H9 (cell line): ENCODE measurements around the gene BACH2. TPM values are rescaled to one million over a fixed set of nuclear protein-coding genes. Genes with fewer than 3 reads are reported as not detected.

Experiments
- DNase-seq: peaks from one replicate; pipeline ENCODE4 v3.0.0-alpha.2; 2017
- H2AFZ ChIP-seq: one replicate; pipeline ENCODE4 v1.6.1; 2013; ENCODE audit warnings: mild to moderate bottlenecking, low read length, control low read depth, moderate library complexity
- H2AK5ac ChIP-seq: 2 replicates; pipeline ENCODE4 v1.6.1; 2013; ENCODE audit warnings: low read length, control low read depth, mixed read lengths; ENCODE audit not compliant: insufficient read length
- H2BK120ac ChIP-seq: one replicate; pipeline ENCODE4 v1.6.1; 2013; ENCODE audit warnings: low read depth, mild to moderate bottlenecking, low read length, control low read depth, inconsistent platforms; ENCODE audit not compliant: poor library complexity, severe bottlenecking
- H2BK12ac ChIP-seq: 2 replicates; pipeline ENCODE4 v1.6.1; 2013; ENCODE audit warnings: low read length, control low read depth, mixed read lengths, low read depth; ENCODE audit not compliant: insufficient read length
- H2BK15ac ChIP-seq: 2 replicates; pipeline ENCODE4 v1.6.1; 2013; ENCODE audit warnings: low read depth, low read length, control low read depth
- H2BK20ac ChIP-seq: one replicate; pipeline ENCODE4 v1.6.1; 2013; ENCODE audit warnings: low read depth, mild to moderate bottlenecking, low read length, control low read depth, inconsistent platforms; ENCODE audit not compliant: poor library complexity, severe bottlenecking
- H2BK5ac ChIP-seq: 2 replicates; pipeline ENCODE4 v1.6.1; 2013; ENCODE audit warnings: low read length, control low read depth, mixed read lengths; ENCODE audit not compliant: insufficient read length
- H3K14ac ChIP-seq: 2 replicates; pipeline ENCODE4 v1.6.1; 2013; ENCODE audit warnings: low read length, control low read depth; ENCODE audit not compliant: insufficient read depth
- H3K18ac ChIP-seq: 2 replicates; pipeline ENCODE4 v1.6.1; 2013; ENCODE audit warnings: low read depth, mild to moderate bottlenecking, mixed read lengths, low read length, control low read depth; ENCODE audit not compliant: insufficient read length
- H3K23ac ChIP-seq: 2 replicates; pipeline ENCODE4 v1.6.1; 2013; ENCODE audit warnings: low read length, control low read depth, mixed read lengths, low read depth; ENCODE audit not compliant: insufficient read length
- H3K23me2 ChIP-seq: 2 replicates; pipeline ENCODE4 v1.6.1; 2013; ENCODE audit warnings: low read depth, mild to moderate bottlenecking, mixed read lengths, low read length, control low read depth; ENCODE audit not compliant: insufficient read length, poor library complexity, severe bottlenecking
- H3K27ac ChIP-seq: 2 replicates; pipeline ENCODE4 v1.5.1; 2013; ENCODE audit warnings: low read length, control low read depth, mixed read lengths, low read depth; ENCODE audit not compliant: insufficient read length
- H3K27me3 ChIP-seq: 2 replicates; pipeline ENCODE4 v1.6.1; 2013; ENCODE audit warnings: low read length, control low read depth, inconsistent platforms; ENCODE audit not compliant: insufficient read depth
- H3K4ac ChIP-seq: 2 replicates; pipeline ENCODE4 v1.6.1; 2013; ENCODE audit warnings: low read depth, mild to moderate bottlenecking, control low read depth, inconsistent platforms, low read length, moderate library complexity
- H3K4me1 ChIP-seq: 2 replicates; pipeline ENCODE4 v1.6.1; 2013; ENCODE audit warnings: low read length, control low read depth, inconsistent platforms; ENCODE audit not compliant: insufficient read depth
- H3K4me2 ChIP-seq: 2 replicates; pipeline ENCODE4 v1.6.1; 2013; ENCODE audit warnings: low read length, control low read depth, mixed read lengths; ENCODE audit not compliant: insufficient read length, insufficient read depth
- H3K56ac ChIP-seq: 2 replicates; pipeline ENCODE4 v1.6.1; 2013; ENCODE audit warnings: low read depth, mild to moderate bottlenecking, mixed read lengths, low read length, control low read depth; ENCODE audit not compliant: insufficient read length
- H3K79me1 ChIP-seq: 2 replicates; pipeline ENCODE4 v1.6.1; 2013; ENCODE audit warnings: low read depth, mild to moderate bottlenecking, moderate library complexity, low read length, control low read depth, inconsistent platforms; ENCODE audit not compliant: insufficient read depth, poor library complexity, severe bottlenecking
- H3K79me2 ChIP-seq: 2 replicates; pipeline ENCODE4 v1.6.1; 2013; ENCODE audit warnings: low read length, control low read depth, inconsistent platforms; ENCODE audit not compliant: insufficient read depth
- H3K9ac ChIP-seq: 2 replicates; pipeline ENCODE4 v1.6.1; 2013; ENCODE audit warnings: low read length, control low read depth, mixed read lengths; ENCODE audit not compliant: insufficient read length; ENCODE audit errors: extremely low read depth
- H3K9me3 ChIP-seq: one replicate; pipeline ENCODE4 v1.6.1; 2013; ENCODE audit warnings: low read depth, low read length, inconsistent platforms; ENCODE audit not compliant: control insufficient read depth
- H3T11ph ChIP-seq: one replicate; pipeline ENCODE4 v1.6.1; 2013; ENCODE audit warnings: mild to moderate bottlenecking, low read length, control low read depth, inconsistent platforms
- H4K20me1 ChIP-seq: one replicate; pipeline ENCODE4 v1.6.1; 2013; ENCODE audit not compliant: control insufficient read depth, insufficient read length, insufficient read depth
- H4K5ac ChIP-seq: 2 replicates; pipeline ENCODE4 v1.6.1; 2013; ENCODE audit warnings: low read depth, mild to moderate bottlenecking, mixed read lengths, low read length, control low read depth; ENCODE audit not compliant: insufficient read length
- H4K8ac ChIP-seq: replicated peaks from 2 replicates; pipeline ENCODE4 v1.6.1; 2013; ENCODE audit warnings: low read length, control low read depth, mixed read lengths, low read depth; ENCODE audit not compliant: insufficient read length
- H4K91ac ChIP-seq: 2 replicates; pipeline ENCODE4 v1.6.1; 2013; ENCODE audit warnings: low read depth, mild to moderate bottlenecking, moderate library complexity, mixed read lengths, low read length, control low read depth; ENCODE audit not compliant: insufficient read length
- H3K27ac Mint-ChIP-seq, 3 experiments: 2 replicates in 2 of 3; 3 replicates in 1 of 3; pipeline ENCODE4 v1.8.0; 2020 to 2021; ENCODE audit warnings: mixed read lengths in 3 of 3, mild to moderate bottlenecking in 1 of 3, moderate library complexity in 1 of 3
- H3K27me3 Mint-ChIP-seq: 2 replicates; pipeline ENCODE4 v1.8.0; 2021; ENCODE audit warnings: low read depth, mild to moderate bottlenecking, moderate library complexity, mixed read lengths
- H3K36me3 Mint-ChIP-seq, 3 experiments: 2 replicates in 2 of 3; 3 replicates in 1 of 3; pipeline ENCODE4 v1.8.0; 2020 to 2021; ENCODE audit warnings: low read depth in 3 of 3, mixed read lengths in 3 of 3; ENCODE audit not compliant: insufficient read depth in 1 of 3
- H3K4me1 Mint-ChIP-seq, 2 experiments: 2 replicates each; pipeline ENCODE4 v1.8.0; 2020; ENCODE audit warnings: mixed read lengths in 2 of 2
- H3K4me3 Mint-ChIP-seq, 2 experiments: 2 replicates in 1 of 2; 3 replicates in 1 of 2; pipeline ENCODE4 v1.8.0; 2020 to 2021; ENCODE audit warnings: mild to moderate bottlenecking in 2 of 2, mixed read lengths in 2 of 2, moderate library complexity in 1 of 2
- H3K9me3 Mint-ChIP-seq, 2 experiments: 2 replicates in 1 of 2; 3 replicates in 1 of 2; pipeline ENCODE4 v1.8.0; 2020; ENCODE audit warnings: mild to moderate bottlenecking in 2 of 2, mixed read lengths in 2 of 2, moderate library complexity in 1 of 2
- WGBS: extraction: QIAGEN DNeasy Blood & Tissue Kit; methylation state at CpG from one replicate; pipeline ENCODE4 v1.1.7; 2013; ENCODE audit warnings: missing lambda C conversion rate, low lambda C conversion rate, mixed read lengths; ENCODE audit not compliant: insufficient read length; ENCODE audit errors: extremely low coverage; 5-methylcytosine and 5-hydroxymethylcytosine counted together
- total RNA-seq: library from RNA; stranded (reverse); gene quantifications from 2 replicates; pipeline ENCODE4 v1.2.1, GENCODE V29; 2021
- TF ChIP-seq, protein P1 (sequence below): fragments of 200-600 bp; sonication (generic); conservative IDR thresholded peaks from 3 replicates; pipeline ENCODE4 v1.8.0; 2021; ENCODE audit warnings: antibody characterized with exemption, mild to moderate bottlenecking

The BACH2 gene
- total RNA-seq, 1 experiment from 2014 or later = 2.0 TPM

DNA sequence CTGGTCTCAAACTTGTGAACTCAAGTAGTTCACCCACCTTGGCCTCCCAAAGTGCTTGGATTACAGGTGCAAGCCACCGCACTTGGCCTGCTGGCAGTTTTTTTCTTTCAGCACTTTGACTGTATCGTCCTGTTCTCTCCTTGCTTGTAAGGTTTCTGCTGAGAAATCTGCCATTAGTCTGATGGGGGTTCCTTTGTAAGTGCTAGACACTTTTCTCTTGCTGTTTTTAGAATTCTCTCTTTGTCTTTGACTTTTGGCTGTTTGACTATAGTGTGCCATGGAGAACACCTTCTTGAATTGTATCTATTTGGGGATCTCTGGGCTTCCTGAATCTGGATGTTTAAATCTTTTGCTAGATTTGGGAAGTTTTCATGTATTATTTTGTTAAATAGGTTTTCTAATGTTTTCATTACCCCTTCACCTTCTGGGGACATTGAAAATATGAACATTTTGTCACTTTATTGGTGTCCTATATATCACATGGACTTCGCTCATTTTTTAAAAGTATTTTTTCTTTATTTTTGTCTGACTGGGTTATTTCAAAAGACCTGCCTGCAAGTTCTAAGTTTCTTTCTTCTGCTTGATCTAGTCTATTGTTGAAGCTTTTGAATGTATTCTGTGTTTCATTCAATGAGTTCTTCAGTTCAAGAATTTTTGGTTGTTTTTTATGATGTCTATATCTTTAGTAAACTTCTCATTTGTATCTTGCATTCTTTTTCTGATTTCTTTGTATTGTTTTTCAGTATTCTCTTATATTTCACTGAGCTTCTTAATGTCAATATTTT lies 380.3 kb downstream of the BACH2 start:
- no peaks in the 10 kb centered on the region for H3K9me3 ChIP-seq
- H3K14ac ChIP-seq = no peak overlapping the region
- Mint-ChIP-seq H3K4me1 (peaks cover 5 to 7% of the 10 kb centered on the region in 2 experiments), H3K4me3 (no peak overlapping the region), H3K36me3 (peaks cover 0 to 7% (median 0%) of the 10 kb centered on the region in 3 experiments; a peak in 1 of 7 replicates), H3K9me3 (peaks cover 3 to 4% of the 10 kb centered on the region in 2 experiments; a peak in 4 of 5 replicates), H3K27ac (no peak overlapping the region), H3K27me3 (no peaks in the 10 kb centered on the region)
- H2AK5ac ChIP-seq = no peak overlapping the region
- no peak overlapping the region for H3K27ac ChIP-seq
- WGBS = no CpG with 5 or more reads among the region's 3 CpGs
- H2BK120ac ChIP-seq = no peak overlapping the region
- H2BK20ac ChIP-seq = no peak overlapping the region
- H3K23me2 ChIP-seq = no peaks in the 10 kb centered on the region
- no peak overlapping the region for H2BK12ac ChIP-seq
- no peaks in the 10 kb centered on the region for H3K79me1 ChIP-seq
- no peaks in the 10 kb centered on the region for H3K79me2 ChIP-seq
- TF ChIP-seq, protein P1, sequence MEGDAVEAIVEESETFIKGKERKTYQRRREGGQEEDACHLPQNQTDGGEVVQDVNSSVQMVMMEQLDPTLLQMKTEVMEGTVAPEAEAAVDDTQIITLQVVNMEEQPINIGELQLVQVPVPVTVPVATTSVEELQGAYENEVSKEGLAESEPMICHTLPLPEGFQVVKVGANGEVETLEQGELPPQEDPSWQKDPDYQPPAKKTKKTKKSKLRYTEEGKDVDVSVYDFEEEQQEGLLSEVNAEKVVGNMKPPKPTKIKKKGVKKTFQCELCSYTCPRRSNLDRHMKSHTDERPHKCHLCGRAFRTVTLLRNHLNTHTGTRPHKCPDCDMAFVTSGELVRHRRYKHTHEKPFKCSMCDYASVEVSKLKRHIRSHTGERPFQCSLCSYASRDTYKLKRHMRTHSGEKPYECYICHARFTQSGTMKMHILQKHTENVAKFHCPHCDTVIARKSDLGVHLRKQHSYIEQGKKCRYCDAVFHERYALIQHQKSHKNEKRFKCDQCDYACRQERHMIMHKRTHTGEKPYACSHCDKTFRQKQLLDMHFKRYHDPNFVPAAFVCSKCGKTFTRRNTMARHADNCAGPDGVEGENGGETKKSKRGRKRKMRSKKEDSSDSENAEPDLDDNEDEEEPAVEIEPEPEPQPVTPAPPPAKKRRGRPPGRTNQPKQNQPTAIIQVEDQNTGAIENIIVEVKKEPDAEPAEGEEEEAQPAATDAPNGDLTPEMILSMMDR = no peak
- H2BK5ac ChIP-seq = no peak overlapping the region
- no peak overlapping the region for H3K4ac ChIP-seq
- H3K4me1 ChIP-seq = no peaks in the 10 kb centered on the region
- no peak overlapping the region for H3K9ac ChIP-seq
- H3K23ac ChIP-seq = no peak overlapping the region
- no peak overlapping the region for H3K18ac ChIP-seq
- H4K8ac ChIP-seq = no peak overlapping the region
- H4K91ac ChIP-seq = no peak overlapping the region
- no peak overlapping the region for H3K56ac ChIP-seq
- H3K4me2 ChIP-seq = no peak overlapping the region
- H3K27me3 ChIP-seq = no peaks in the 10 kb centered on the region
- no peaks in the 10 kb centered on the region for H4K20me1 ChIP-seq
- no peak overlapping the region for H3T11ph ChIP-seq
- H2AFZ ChIP-seq = no peak overlapping the region
- no peak overlapping the region for H4K5ac ChIP-seq
- no peak overlapping the region for H2BK15ac ChIP-seq
- no peak for DNase-seq
